GM12891 (cell line): Measurements from ENCODE around the gene CARD11.

Experiments
- PAX5 ChIP-seq: IDR thresholded peaks from 2 replicates; pipeline ENCODE4 v1.6.1; 2011; ENCODE audit warnings: low read length, moderate library complexity, mild to moderate bottlenecking; ENCODE audit not compliant: insufficient read depth, severe bottlenecking
- POLR2A ChIP-seq: IDR thresholded peaks from 2 replicates; pipeline ENCODE4 v1.6.1; 2011; ENCODE audit warnings: low read depth, low read length, control low read depth
- POLR2AphosphoS5 ChIP-seq: IDR thresholded peaks from 2 replicates; pipeline ENCODE4 v1.6.1; 2011; ENCODE audit warnings: low read depth, low read length, control low read depth
- POU2F2 ChIP-seq: IDR thresholded peaks from 2 replicates; pipeline ENCODE4 v1.6.1; 2011; ENCODE audit warnings: low read depth, mild to moderate bottlenecking, control low read depth, low read length, moderate library complexity
- SPI1 ChIP-seq: IDR thresholded peaks from 2 replicates; pipeline ENCODE4 v1.6.1; 2011; ENCODE audit warnings: low read depth, low read length, control low read depth
- TAF1 ChIP-seq: IDR thresholded peaks from 2 replicates; pipeline ENCODE4 v1.6.1; 2011; ENCODE audit warnings: low read depth, low read length, control low read depth

DNA sequence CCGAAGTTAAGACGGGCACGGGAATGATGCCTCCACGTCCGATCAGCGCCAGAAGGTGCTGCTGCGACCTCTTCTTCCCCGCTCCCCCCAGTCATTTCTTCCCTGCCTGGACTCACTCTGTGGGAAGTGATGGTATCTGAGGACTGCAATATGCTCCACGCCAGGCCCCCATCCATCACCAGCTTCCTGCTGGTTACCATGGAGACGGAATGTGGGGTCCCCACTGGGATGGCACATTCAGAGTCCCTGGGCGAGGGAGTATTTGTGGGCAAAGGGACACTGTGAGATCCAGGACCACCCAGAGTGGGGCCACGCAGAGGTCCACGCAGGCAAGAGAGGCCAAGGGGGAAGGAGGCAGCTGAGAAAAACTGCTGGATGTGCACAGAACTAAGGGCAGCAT is 39.7 kb downstream of the CARD11 start:
- TF ChIP-seq POLR2AphosphoS5 (no peak), POLR2A (no peak), TAF1 (no peak), SPI1 (no peak), PAX5 (no peak), POU2F2 (no peak)
